Measurements from ENCODE around the gene CUX1.

- TF ChIP-seq POLR2A (IDR thresholded peaks at IDR 0.05; ENCODE audit: low read depth, low read length) (no peak), TAF1 (IDR thresholded peaks at IDR 0.05; ENCODE audit: low read depth, low read length) (no peak), POLR2AphosphoS5 (IDR thresholded peaks at IDR 0.05; ENCODE audit: low read depth, low read length) (no peak), PAX5 (IDR thresholded peaks at IDR 0.05; ENCODE audit: insufficient read depth, low read length, severe bottlenecking) (no peak), SPI1 (IDR thresholded peaks at IDR 0.05; ENCODE audit: low read depth, low read length) (no peak), POU2F2 (IDR thresholded peaks at IDR 0.05; ENCODE audit: low read depth, low read length) (no peak)
These were observed 82.7 kb downstream of the CUX1 start for GRCh38 chr7:101900103-101900502.

All from GM12891 (cell line).